HG03432 (cell line): ENCODE data around the gene ZNF483.
"Not testable (repeated sequence)": the region's sequence is repeated elsewhere in the genome, so short reads cannot be mapped to it uniquely, and the experiment has no call there.

Experiments used
- ATAC-seq: cut with Tn5 transposase; IDR thresholded peaks from one replicate; pipeline ENCODE4 v1.9.1; 2021; ENCODE audit warnings: mild to moderate bottlenecking, moderate library complexity; ENCODE audit not compliant: unreplicated experiment

ZNF483 gene

DNA sequence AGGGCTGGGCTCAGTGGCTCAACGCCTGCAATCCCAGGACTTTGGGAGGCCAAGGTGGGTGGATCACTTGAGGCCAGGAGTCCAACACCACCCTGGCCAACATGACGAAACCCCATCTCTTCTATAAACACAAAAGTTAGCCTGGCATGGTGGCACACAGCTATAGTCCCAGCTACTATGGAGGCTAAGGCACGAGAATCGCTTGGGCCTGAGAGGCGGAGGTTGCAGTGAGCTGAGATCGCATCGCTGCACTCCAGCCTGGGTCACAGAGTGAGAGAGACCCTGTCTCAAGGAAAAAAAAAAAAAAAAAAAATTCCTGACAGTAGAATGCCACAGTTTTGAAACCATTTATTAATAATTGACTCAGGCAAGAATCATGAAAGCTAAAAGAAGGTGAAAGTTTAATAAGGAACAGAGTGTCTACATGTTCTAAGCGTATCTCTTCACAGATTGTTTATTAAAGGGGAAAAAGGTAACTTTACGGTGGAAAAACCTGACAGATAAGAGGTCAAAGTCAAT lies 80.1 kb downstream of the ZNF483 start:
- ATAC-seq = no peak

DNA sequence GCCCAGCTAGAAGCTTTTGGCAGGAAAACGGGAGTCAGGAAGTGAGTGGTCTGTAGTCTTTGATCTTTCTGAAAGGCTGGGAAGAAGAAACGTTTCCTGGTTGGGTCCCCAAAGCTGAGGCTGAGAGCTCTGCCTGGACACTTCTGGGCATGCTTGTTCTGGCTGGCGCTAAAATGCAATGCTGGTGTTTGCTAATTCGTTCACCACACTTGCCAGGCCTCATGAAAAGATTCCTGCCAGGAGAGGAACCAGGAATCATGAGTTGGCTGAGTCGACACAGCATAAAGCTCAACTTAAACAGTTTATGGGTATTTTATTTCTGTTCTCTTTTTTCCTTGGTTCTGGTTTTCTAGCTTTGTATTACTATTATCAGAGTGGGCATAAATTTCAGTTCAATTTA lies 85.2 kb downstream of the ZNF483 start:
- ATAC-seq = no peak

GRCh38 chr9:111610845-111611244 lies 85.9 kb downstream of the ZNF483 start:
- ATAC-seq = no peak

GRCh38 chr9:111613436-111614040 lies 88.6 kb downstream of the ZNF483 start:
- ATAC-seq = no peak

DNA sequence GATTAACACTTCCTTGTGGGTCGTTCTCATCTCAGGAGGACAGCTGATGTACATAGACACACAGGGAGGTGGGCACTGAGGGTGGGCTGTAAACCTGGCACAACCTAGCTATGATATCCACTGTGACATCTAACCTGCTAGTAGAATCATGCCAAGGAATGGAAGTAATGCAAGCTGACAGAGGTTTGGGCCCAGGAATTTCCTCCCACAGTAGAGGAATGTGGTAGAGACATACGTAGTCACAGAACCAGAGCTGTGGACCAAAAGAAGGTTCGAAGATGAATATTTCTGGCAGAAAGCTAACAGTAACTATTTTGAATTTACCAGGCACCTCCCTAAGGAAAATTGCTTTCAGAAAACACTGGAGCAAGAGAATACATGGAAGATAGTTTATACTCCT lies 90.9 kb downstream of the ZNF483 start:
- ATAC-seq = no peak

DNA sequence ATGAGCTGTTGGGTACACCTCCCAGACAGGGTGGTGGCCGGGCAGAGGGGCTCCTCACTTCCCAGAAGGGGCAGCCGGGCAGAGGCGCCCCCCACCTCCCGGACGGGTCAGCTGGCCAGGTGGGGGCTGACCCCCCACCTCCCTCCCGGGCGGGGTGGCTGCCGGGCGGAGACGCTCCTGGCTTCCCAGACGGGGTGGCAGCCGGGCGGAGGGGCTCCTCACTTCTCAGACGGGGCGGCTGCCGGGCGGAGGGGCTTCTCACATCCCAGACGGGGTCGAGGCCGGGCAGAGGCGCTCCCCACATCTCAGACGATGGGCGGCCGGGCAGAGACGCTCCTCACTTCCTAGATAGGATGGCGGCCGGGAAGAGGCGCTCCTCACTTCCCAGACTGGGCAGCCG lies 92.4 kb downstream of the ZNF483 start:
- ATAC-seq = not testable (repeated sequence)

DNA sequence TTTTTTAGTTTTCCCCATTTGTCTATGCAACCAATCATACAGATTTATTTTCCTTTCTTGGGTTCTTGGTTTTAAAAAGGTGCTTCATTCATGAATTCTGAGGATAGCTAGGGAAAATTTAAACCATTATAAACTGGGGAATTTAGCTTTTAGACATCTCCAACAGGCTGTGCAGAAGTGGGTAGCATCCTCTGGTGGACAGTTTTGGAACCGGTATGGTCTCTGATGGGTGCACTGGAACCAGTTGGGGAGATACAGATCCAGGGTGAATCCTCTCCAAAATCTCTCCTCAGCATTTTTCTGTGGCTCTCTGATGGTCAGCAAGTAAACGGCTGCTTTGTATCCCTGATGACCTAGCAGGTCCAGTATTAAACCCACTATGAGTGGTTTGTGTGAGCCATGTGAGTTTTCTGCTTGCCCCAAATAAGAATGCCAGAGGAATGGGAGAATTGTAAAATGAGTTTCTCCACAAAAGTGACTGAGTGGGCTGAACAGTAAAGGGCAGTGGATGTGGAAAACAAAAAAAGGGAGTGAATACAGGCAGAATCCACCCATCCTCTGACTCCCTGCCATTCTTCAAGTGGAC lies 97.0 kb downstream of the ZNF483 start:
- peak; percentile 54 for ATAC-seq

- ATAC-seq = no peak
These were observed 97.6 kb downstream of the ZNF483 start for GRCh38 chr9:111622626-111623025.
